GM12878 (cell line): ENCODE measurements around the gene NINL. TPM values are rescaled to one million over a fixed set of nuclear protein-coding genes. Genes with fewer than 3 reads are reported as not detected.

ENCODE experiments used
- ATAC-seq: fragments of 200-7000 bp; cut with Tn5 transposase; 3 replicates; pipeline ENCODE4 v1.9.1; 2020; ENCODE audit warnings: mild to moderate bottlenecking, moderate library complexity
- BruUV-seq: library from RNA; stranded (reverse); fragments of 400-500 nt; replicated peaks from 2 replicates; lab custom pipeline; 2021; lab: Mats Ljungman, UMichigan
- CTCF ChIA-PET: fragments of 300-600 bp; sonication (Branson Sonifier 250); formaldehyde crosslinking; extraction: SDS; loops from one replicate; lab custom pipeline; 2021; ENCODE audit warnings: inconsistent platforms; lab: Yijun Ruan, JAX
- POLR2A ChIA-PET: fragments of 350-600 bp; formaldehyde crosslinking; extraction: SDS; loops from one replicate; lab custom pipeline; 2021; ENCODE audit warnings: inconsistent platforms; lab: Charles Lee
- RAD21 ChIA-PET: fragments of 300-600 bp; sonication (Branson Sonifier 250); formaldehyde crosslinking; loops from one replicate; lab custom pipeline; 2023; ENCODE audit warnings: antibody characterized with exemption; ENCODE audit not compliant: unreplicated experiment; lab: Charles Lee
- SMC1A ChIA-PET: fragments of 300-600 bp; sonication (Branson Sonifier 250); formaldehyde crosslinking; loops from one replicate; lab custom pipeline; 2023; ENCODE audit not compliant: unreplicated experiment, uncharacterized antibody; lab: Charles Lee
- DNase-seq: peaks from one replicate; pipeline ENCODE4 v3.0.0-alpha.2; 2011; ENCODE audit warnings: low read depth, low spot score
- FAIRE-seq: peaks from 3 replicates; lab custom pipeline; 2011; peaks lifted over from hg19 to GRCh38; lab: Jason Lieb, UNC
- H2AFZ ChIP-seq: 2 replicates; pipeline ENCODE4 v1.6.0; 2011; ENCODE audit warnings: low read depth, low read length, control low read depth; ENCODE audit not compliant: control insufficient read depth
- H3K27ac ChIP-seq: 2 replicates; pipeline ENCODE4 v1.5.1; 2011; ENCODE audit warnings: control low read depth; ENCODE audit not compliant: control insufficient read depth, insufficient read depth
- H3K27me3 ChIP-seq, 2 experiments: replicated peaks in 1 of 2; 2 replicates each; pipeline versions ENCODE4 v1.6.0 to v1.6.1; 2011; ENCODE audit warnings: low read length in 1 of 2; ENCODE audit not compliant: control insufficient read depth in 2 of 2, insufficient read depth in 2 of 2
- H3K36me3 ChIP-seq, 2 experiments: 2 replicates each; pipeline ENCODE4 v1.5.1; 2011; ENCODE audit warnings: low read length in 1 of 2; ENCODE audit not compliant: control insufficient read depth in 2 of 2, insufficient read depth in 2 of 2
- H3K4me1 ChIP-seq: 2 replicates; pipeline ENCODE4 v1.6.1; 2011; ENCODE audit warnings: mild to moderate bottlenecking, low read length, moderate library complexity, mixed read lengths; ENCODE audit not compliant: control insufficient read depth, insufficient read depth
- H3K4me2 ChIP-seq: 2 replicates; pipeline ENCODE4 v1.6.0; 2011; ENCODE audit warnings: control low read depth; ENCODE audit not compliant: control insufficient read depth, insufficient read depth
- H3K4me3 ChIP-seq: fragments of 200-600 bp; sonication (generic); 2 replicates; pipeline ENCODE4 v1.5.1; 2016
- H3K79me2 ChIP-seq: 2 replicates; pipeline ENCODE4 v1.6.0; 2011; ENCODE audit warnings: low read length; ENCODE audit not compliant: control insufficient read depth, insufficient read depth
- H3K9ac ChIP-seq: 2 replicates; pipeline ENCODE4 v1.8.0; 2011; ENCODE audit warnings: low read length, control low read depth, mixed read lengths; ENCODE audit not compliant: control insufficient read depth, insufficient read depth
- H3K9me3 ChIP-seq: replicated peaks from 3 replicates; pipeline ENCODE4 v1.5.1; 2011; ENCODE audit warnings: mild to moderate bottlenecking, low read length; ENCODE audit not compliant: control insufficient read depth, insufficient read depth
- H4K20me1 ChIP-seq: 2 replicates; pipeline ENCODE4 v1.6.0; 2011; ENCODE audit not compliant: control insufficient read depth, insufficient read depth
- BACH1 ChIP-seq: fragments of 450-650 bp; IDR thresholded peaks from 2 replicates; pipeline ENCODE4 v1.6.1; 2017; ENCODE audit warnings: mild to moderate bottlenecking, borderline replicate concordance
- BCL11A ChIP-seq: IDR thresholded peaks from 2 replicates; pipeline ENCODE4 v1.6.1; 2011; ENCODE audit warnings: low read depth, low read length
- CHD4 ChIP-seq: fragments of 200-600 bp; sonication (generic); IDR thresholded peaks from 2 replicates; pipeline ENCODE4 v1.6.1; 2016; ENCODE audit warnings: mild to moderate bottlenecking
- CREM ChIP-seq: IDR thresholded peaks from 2 replicates; pipeline ENCODE4 v1.6.1; 2014; ENCODE audit warnings: antibody characterized with exemption, low read depth
- DPF2 ChIP-seq: fragments of 450-650 bp; IDR thresholded peaks from 2 replicates; pipeline ENCODE4 v1.6.1; 2017; ENCODE audit warnings: mild to moderate bottlenecking
- HCFC1 ChIP-seq: fragments of 150-350 bp; IDR thresholded peaks from 2 replicates; pipeline ENCODE4 v1.6.1; 2014; ENCODE audit warnings: low read length
- HDGF ChIP-seq: fragments of 450-650 bp; IDR thresholded peaks from 2 replicates; pipeline ENCODE4 v1.6.1; 2016; ENCODE audit warnings: antibody characterized with exemption
- MEF2B ChIP-seq: fragments of 450-650 bp; IDR thresholded peaks from 2 replicates; pipeline ENCODE4 v1.6.1; 2018; ENCODE audit warnings: mild to moderate bottlenecking, moderate library complexity; ENCODE audit not compliant: partially characterized antibody, poor library complexity, severe bottlenecking
- MLLT1 ChIP-seq: fragments of 450-650 bp; IDR thresholded peaks from 2 replicates; pipeline ENCODE4 v1.6.1; 2016; ENCODE audit warnings: mild to moderate bottlenecking
- MXI1 ChIP-seq: fragments of 150-350 bp; IDR thresholded peaks from 2 replicates; pipeline ENCODE4 v1.6.1; 2011; ENCODE audit warnings: low read depth, mild to moderate bottlenecking, inconsistent platforms, low read length, improper control_type of control experiment
- NFXL1 ChIP-seq: fragments of 450-650 bp; IDR thresholded peaks from 2 replicates; pipeline ENCODE4 v1.6.1; 2017; ENCODE audit warnings: antibody characterized with exemption, mild to moderate bottlenecking, borderline replicate concordance
- NR2C1 ChIP-seq: fragments of 450-650 bp; IDR thresholded peaks from 2 replicates; pipeline ENCODE4 v1.6.1; 2017; ENCODE audit warnings: antibody characterized with exemption, mild to moderate bottlenecking, moderate library complexity
- PAX5 ChIP-seq: IDR thresholded peaks from 2 replicates; pipeline ENCODE4 v1.6.1; 2011; ENCODE audit warnings: low read depth, low read length, borderline replicate concordance
- PML ChIP-seq: IDR thresholded peaks from 2 replicates; pipeline ENCODE4 v1.6.1; 2012; ENCODE audit warnings: low read length, inconsistent platforms
- SMARCA5 ChIP-seq: fragments of 450-650 bp; IDR thresholded peaks from 2 replicates; pipeline ENCODE4 v1.6.1; 2017; ENCODE audit warnings: mild to moderate bottlenecking
- SUZ12 ChIP-seq: fragments of 200-600 bp; sonication (generic); IDR thresholded peaks from one replicate; pipeline ENCODE4 v1.6.1; 2018; ENCODE audit warnings: antibody characterized with exemption, mild to moderate bottlenecking; ENCODE audit not compliant: unreplicated experiment
- TAF1 ChIP-seq: IDR thresholded peaks from 2 replicates; pipeline ENCODE4 v1.6.1; 2011; ENCODE audit warnings: mild to moderate bottlenecking, low read depth, low read length, borderline replicate concordance
- TBL1XR1 ChIP-seq: IDR thresholded peaks from 2 replicates; pipeline ENCODE4 v1.6.1; 2012; ENCODE audit warnings: low read depth, low read length, improper control_type of control experiment
- TCF3 ChIP-seq: IDR thresholded peaks from 2 replicates; pipeline ENCODE4 v1.6.1; 2012; ENCODE audit warnings: low read depth, mild to moderate bottlenecking, low read length, borderline replicate concordance; ENCODE audit not compliant: insufficient read depth
- ZBTB4 ChIP-seq: fragments of 450-650 bp; formaldehyde crosslinking; IDR thresholded peaks from 2 replicates; pipeline ENCODE4 v1.4.0; 2022; ENCODE audit warnings: mild to moderate bottlenecking, moderate library complexity
- whole genome bisulfite sequencing: methylation state at CpG from one replicate; pipeline ENCODE4 v1.1.6; 2016; ENCODE audit warnings: low lambda C conversion rate; ENCODE audit not compliant: insufficient replicate concordance, insufficient coverage; ENCODE audit errors: missing lambda C conversion rate; 5-methylcytosine and 5-hydroxymethylcytosine counted together
- in situ Hi-C: fragments of 300-500 bp; cut with MboI; formaldehyde crosslinking; loops from 9 replicates; pipeline ENCODE4 v1.14.3; 2018; ENCODE audit warnings: mixed read lengths
- intact Hi-C: fragments of 100-400 bp; cut with micrococcal nuclease; formaldehyde crosslinking; loops from one replicate; pipeline ENCODE4 v1.14.2; 2022; ENCODE audit not compliant: unreplicated experiment
- polyA plus RNA-seq, 11 experiments: library from polyadenylated mRNA; depleted of rRNA in 4 of 11; unstranded in 6 of 11; stranded (reverse) in 5 of 11; fragments of >200 nt; fragmentation: Nextera tagmentation in 4 of 11; fragmentation: Illumina TruSeq in 1 of 11; extraction: Ambion mirVana in 4 of 11; extraction: Trizol in 1 of 11; gene quantifications; 1 replicate in 1 of 11; 2 replicates in 10 of 11; pipeline versions ENCODE4 v1.2.1 to v1.2.3, GENCODE V29; 2011 to 2016; ENCODE audit warnings: inconsistent platforms in 2 of 11, missing spikeins in 2 of 11, low read depth in 1 of 11
- total RNA-seq, 4 experiments: library from RNA; depleted of rRNA in 3 of 4; stranded (reverse); fragments of >200 nt in 3 of 4; fragmentation: Illumina TruSeq in 1 of 4; extraction: Trizol in 1 of 4; gene quantifications; 2 replicates each; pipeline versions ENCODE4 v1.2.1 to v1.2.3, GENCODE V29; 2013 to 2021

The NINL gene
- total and polyA plus RNA-seq, 10 of the 15 experiments (the other 5 are each of a cell fraction or from before 2014, with no cell fraction given) = 0.04 to 0.77 (median 0.23) TPM; not detected in 1

- H3K4me3 ChIP-seq = no peak overlapping the region
- no TSS peak for BruUV-seq
- RAD21 ChIA-PET = no interaction called here
Observed at GRCh38 chr20:25500880-25501351, 84.4 kb downstream of the NINL start.

More at GRCh38 chr20:25500880-25501351, 84.4 kb downstream of the NINL start:
- ChIA-PET SMC1A (no interaction called here), CTCF (no interaction called here), POLR2A (no interaction called here)
- H3K9me3 ChIP-seq = no peaks in the 10 kb centered on the region
- intact Hi-C loops (no loop called here), in situ Hi-C loops (loop anchor here (5.0 to 25.0 kb wide), 4 partner anchors 56 to 661 kb away; no protein-coding TSS in a partner anchor)
- TF ChIP-seq CHD4 (no peak), MLLT1 (no peak), SMARCA5 (no peak), HCFC1 (no peak), NFXL1 (no peak), CREM (no peak), DPF2 (no peak), MEF2B (no peak), MXI1 (no peak), NR2C1 (no peak), TCF3 (no peak), PAX5 (no peak), TAF1 (no peak), HDGF (no peak), PML (no peak), TBL1XR1 (no peak), ZBTB4 (CRISPR knock-in tag) (no peak), BCL11A (no peak), SUZ12 (no peak), BACH1 (no peak)
- H3K36me3 ChIP-seq = no peaks in the 10 kb centered on the region
- no peaks in the 10 kb centered on the region for H3K79me2 ChIP-seq
- FAIRE-seq = no peak
- no peaks in the 10 kb centered on the region for H4K20me1 ChIP-seq
- no peaks in the 10 kb centered on the region for H3K4me1 ChIP-seq
- no peak for DNase-seq
- 28% methylated on average over 13 of the region's 13 CpGs for whole genome bisulfite sequencing
- H2AFZ ChIP-seq = no peak overlapping the region
- no peaks in the 10 kb centered on the region for H3K27me3 ChIP-seq
- no peak for ATAC-seq
- H3K4me2 ChIP-seq = no peak overlapping the region
- H3K9ac ChIP-seq = no peak overlapping the region
- no peak overlapping the region for H3K27ac ChIP-seq
